Glutamatergic neuron (in vitro differentiated cells): ENCODE data around the gene SPIB. TPM values are rescaled to one million over a fixed set of nuclear protein-coding genes. Genes with fewer than 3 reads are reported as not detected.

Experiments used
- DNase-seq: peaks from one replicate; pipeline ENCODE4 v3.0.0; 2022
- H3K27ac Mint-ChIP-seq: one replicate; pipeline ENCODE4 v1.8.0; 2020; ENCODE audit warnings: mild to moderate bottlenecking, mixed read lengths, inconsistent platforms; ENCODE audit not compliant: unreplicated experiment
- H3K27me3 Mint-ChIP-seq: one replicate; pipeline ENCODE4 v1.8.0; 2020; ENCODE audit warnings: mild to moderate bottlenecking, moderate library complexity, mixed read lengths, inconsistent platforms; ENCODE audit not compliant: unreplicated experiment
- H3K36me3 Mint-ChIP-seq: one replicate; pipeline ENCODE4 v1.8.0; 2020; ENCODE audit warnings: mild to moderate bottlenecking, mixed read lengths, inconsistent platforms; ENCODE audit not compliant: unreplicated experiment
- H3K4me1 Mint-ChIP-seq: one replicate; pipeline ENCODE4 v1.8.0; 2020; ENCODE audit warnings: mild to moderate bottlenecking, low read depth, mixed read lengths, inconsistent platforms; ENCODE audit not compliant: unreplicated experiment
- H3K4me3 Mint-ChIP-seq: one replicate; pipeline ENCODE4 v1.8.0; 2020; ENCODE audit warnings: mild to moderate bottlenecking, mixed read lengths, inconsistent platforms; ENCODE audit not compliant: unreplicated experiment
- H3K9me3 Mint-ChIP-seq: one replicate; pipeline ENCODE4 v1.8.0; 2020; ENCODE audit warnings: mild to moderate bottlenecking, moderate library complexity, mixed read lengths, inconsistent platforms; ENCODE audit not compliant: unreplicated experiment
- total RNA-seq: library from RNA; stranded (reverse); fragmentation: NEBNext Ultra II Directional; extraction: Animal tissue kit (Norgen Biotek cat#: 25700); gene quantifications from one replicate; pipeline ENCODE4 v1.2.1, GENCODE V29; 2021; ENCODE audit not compliant: unreplicated experiment
- TF ChIP-seq, protein P1 (sequence below): fragments of 200-600 bp; sonication (generic); IDR thresholded peaks from one replicate; pipeline ENCODE4 v1.5.0; 2021; ENCODE audit not compliant: partially characterized antibody, unreplicated experiment

SPIB gene
- total RNA-seq, 1 donor from 2014 or later, result 2.7 TPM

DNA sequence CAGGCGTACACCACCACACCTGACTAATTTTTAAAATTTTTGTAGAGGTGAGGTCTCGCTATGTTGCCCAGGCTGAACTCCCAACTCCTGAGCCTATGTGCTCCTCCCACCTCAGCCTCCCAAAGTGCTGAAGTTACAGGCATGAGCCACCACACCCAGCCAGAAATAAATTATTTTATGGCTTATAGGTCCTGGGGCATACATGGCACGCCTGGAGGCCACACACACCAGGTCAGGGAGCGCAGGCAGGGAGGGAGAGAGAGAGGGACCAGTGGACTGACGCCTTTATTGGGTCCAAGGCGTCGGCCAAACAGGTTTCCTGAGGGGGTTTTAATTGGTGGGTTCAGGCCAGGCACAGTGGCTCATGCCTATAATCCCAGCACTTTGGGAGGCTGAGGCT is 6.8 kb downstream of the SPIB start:
- Mint-ChIP-seq H3K27ac (no peak overlapping the region), H3K4me1 (no peaks in the 10 kb centered on the region), H3K36me3 (no peaks in the 10 kb centered on the region), H3K27me3 (no peaks in the 10 kb centered on the region), H3K4me3 (no peak overlapping the region), H3K9me3 (peaks cover 3% of the 10 kb centered on the region)
- TF ChIP-seq, protein P1, sequence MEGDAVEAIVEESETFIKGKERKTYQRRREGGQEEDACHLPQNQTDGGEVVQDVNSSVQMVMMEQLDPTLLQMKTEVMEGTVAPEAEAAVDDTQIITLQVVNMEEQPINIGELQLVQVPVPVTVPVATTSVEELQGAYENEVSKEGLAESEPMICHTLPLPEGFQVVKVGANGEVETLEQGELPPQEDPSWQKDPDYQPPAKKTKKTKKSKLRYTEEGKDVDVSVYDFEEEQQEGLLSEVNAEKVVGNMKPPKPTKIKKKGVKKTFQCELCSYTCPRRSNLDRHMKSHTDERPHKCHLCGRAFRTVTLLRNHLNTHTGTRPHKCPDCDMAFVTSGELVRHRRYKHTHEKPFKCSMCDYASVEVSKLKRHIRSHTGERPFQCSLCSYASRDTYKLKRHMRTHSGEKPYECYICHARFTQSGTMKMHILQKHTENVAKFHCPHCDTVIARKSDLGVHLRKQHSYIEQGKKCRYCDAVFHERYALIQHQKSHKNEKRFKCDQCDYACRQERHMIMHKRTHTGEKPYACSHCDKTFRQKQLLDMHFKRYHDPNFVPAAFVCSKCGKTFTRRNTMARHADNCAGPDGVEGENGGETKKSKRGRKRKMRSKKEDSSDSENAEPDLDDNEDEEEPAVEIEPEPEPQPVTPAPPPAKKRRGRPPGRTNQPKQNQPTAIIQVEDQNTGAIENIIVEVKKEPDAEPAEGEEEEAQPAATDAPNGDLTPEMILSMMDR, result no peak
- DNase-seq, result no peak

DNA sequence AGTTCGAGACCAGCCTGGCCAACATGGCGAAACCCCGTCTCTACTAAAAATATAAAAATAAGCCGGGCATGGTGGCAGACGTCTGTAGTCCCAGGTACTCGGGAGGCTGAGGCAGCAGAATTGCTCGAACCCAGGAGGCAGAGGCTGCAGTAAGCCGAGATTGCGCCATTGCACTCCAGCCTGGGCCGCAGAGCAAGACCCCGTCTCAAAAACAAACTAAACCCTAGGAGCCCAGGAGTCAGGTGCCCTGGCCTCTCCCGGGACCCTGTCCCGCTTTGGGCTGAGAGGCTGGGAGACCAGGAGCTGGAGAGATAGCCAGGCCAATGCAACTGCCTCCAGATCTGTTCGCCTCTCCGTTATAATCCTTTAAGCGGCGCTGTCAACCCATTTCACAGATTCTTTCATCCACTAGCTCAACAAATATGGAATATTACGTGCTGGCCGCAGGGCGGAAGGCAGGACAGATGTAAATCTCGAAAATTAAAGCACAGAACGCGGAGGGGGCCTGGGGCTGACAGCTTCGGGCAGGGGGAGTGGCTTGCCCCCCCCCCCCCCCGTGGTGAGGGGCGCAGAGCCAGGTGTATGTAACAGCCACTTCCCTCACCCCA is 8.7 kb downstream of the SPIB start:
- TF ChIP-seq, protein P1, result no peak
- Mint-ChIP-seq H3K36me3 (no peaks in the 10 kb centered on the region), H3K27me3 (no peaks in the 10 kb centered on the region), H3K27ac (no peak overlapping the region), H3K9me3 (peaks cover 2% of the 10 kb centered on the region), H3K4me3 (no peak overlapping the region), H3K4me1 (no peaks in the 10 kb centered on the region)
- no peak for DNase-seq

DNA sequence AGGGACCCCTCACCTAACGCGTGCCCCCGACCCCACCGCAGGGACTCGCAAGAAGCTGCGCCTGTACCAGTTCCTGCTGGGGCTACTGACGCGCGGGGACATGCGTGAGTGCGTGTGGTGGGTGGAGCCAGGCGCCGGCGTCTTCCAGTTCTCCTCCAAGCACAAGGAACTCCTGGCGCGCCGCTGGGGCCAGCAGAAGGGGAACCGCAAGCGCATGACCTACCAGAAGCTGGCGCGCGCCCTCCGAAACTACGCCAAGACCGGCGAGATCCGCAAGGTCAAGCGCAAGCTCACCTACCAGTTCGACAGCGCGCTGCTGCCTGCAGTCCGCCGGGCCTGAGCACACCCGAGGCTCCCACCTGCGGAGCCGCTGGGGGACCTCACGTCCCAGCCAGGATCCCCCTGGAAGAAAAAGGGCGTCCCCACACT is 9.3 kb downstream of the SPIB start:
- TF ChIP-seq, protein P1, result no peak
- peaks cover 2% of the 10 kb centered on the region for H3K4me1 Mint-ChIP-seq
- no peak overlapping the region for H3K27ac Mint-ChIP-seq
- no peaks in the 10 kb centered on the region for H3K36me3 Mint-ChIP-seq
- no peaks in the 10 kb centered on the region for H3K27me3 Mint-ChIP-seq
- no peak for DNase-seq
- no peak overlapping the region for H3K4me3 Mint-ChIP-seq
- H3K9me3 Mint-ChIP-seq, result peaks cover 2% of the 10 kb centered on the region

DNA sequence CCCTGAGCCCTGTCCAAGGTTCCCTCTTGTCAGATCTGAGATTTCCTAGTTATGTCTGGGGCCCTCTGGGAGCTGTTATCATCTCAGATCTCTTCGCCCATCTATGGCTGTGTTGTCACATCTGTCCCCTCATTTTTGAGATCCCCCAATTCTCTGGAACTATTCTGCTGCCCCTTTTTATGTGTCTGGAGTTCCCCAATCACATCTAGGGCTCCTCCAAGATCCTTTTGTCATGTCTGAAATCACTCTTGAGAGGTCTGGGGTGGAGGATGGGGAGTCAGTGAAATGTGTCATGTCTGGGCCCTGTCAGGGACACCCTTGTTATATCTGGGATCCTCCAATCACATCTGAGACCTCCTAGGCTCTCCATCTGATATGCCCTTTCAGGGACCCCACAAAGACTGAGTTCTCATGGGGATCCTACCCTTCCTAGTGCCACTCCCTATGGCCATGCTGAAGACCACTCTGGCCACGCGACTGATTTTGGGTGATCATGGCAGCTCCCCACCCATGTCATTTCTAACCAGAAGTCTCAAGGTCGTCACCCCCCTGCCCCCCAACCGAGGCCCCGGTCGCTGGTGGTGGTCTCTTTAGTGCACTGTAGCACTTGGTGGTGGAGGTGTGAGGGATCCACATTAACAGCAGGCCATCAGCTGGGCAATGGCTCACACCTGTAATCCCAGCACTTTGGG is 10.2 kb downstream of the SPIB start:
- peaks cover 5% of the 10 kb centered on the region for H3K4me1 Mint-ChIP-seq
- H3K4me3 Mint-ChIP-seq, result no peak overlapping the region
- TF ChIP-seq, protein P1, result no peak
- peaks cover 2% of the 10 kb centered on the region for H3K9me3 Mint-ChIP-seq
- peaks cover 3% of the 10 kb centered on the region for H3K27me3 Mint-ChIP-seq
- DNase-seq, result no peak
- H3K27ac Mint-ChIP-seq, result no peak overlapping the region
- H3K36me3 Mint-ChIP-seq, result no peaks in the 10 kb centered on the region

DNA sequence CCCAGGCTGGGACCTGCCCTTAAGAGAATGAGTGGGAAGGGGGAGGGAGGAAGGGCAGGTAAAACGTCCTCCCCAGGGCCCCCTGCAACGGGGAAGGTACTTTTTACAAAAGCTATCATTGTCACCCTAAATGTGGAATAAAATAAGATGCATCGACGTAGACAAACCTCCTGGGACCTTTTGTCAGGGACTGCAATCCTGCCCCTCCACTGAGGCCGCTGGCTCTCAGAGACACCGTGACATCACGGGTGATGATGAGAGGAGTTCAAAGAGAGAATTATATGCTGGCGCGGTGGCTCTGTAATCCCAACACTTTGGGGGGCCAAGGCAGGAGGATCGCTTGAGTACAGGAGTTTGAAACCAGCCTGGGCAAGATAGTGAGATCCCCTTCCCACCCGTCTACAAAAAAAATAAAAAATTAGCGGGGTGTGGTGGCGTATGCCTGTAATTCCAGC is 12.2 kb downstream of the SPIB start:
- DNase-seq, result no peak

More for the DNA sequence above, 12.2 kb downstream of the SPIB start:
- TF ChIP-seq, protein P1, result no peak
- Mint-ChIP-seq H3K4me3 (peak overlapping the region; percentile 86), H3K27me3 (peaks cover 3% of the 10 kb centered on the region), H3K27ac (peak overlapping the region; percentile 66), H3K9me3 (peaks cover 2% of the 10 kb centered on the region), H3K4me1 (peaks cover 10% of the 10 kb centered on the region), H3K36me3 (no peaks in the 10 kb centered on the region)
